ENCODE results near the gene CSMD2.
"Not testable (repeated sequence)": the region's sequence is repeated elsewhere in the genome, so short reads cannot be mapped to it uniquely, and the experiment has no call there.

CSMD2 gene

DNA sequence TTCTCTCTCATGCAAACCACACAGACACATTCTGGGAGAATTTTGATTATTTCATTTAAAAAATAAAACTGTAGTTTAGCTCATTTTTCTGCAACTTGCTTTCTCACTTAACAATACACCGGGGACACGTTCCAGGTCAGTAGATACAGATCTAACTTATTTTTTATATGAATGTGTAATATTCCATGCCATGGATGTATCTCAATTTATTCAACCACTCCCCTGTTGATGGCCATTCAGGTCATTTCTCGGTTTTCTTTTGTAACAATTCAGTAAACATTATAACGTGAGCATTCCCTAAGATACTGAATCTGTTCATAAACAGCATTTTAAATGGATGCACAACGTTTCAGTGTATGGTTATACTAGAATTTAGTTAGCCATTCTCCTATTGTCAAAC lies 64.7 kb downstream of the CSMD2 start:
- Histone ChIP-seq H2BK12ac (ENCODE audit: low read length in 2 of 2) (no peak overlapping the region), H3K27ac (ENCODE audit: low read length, poor library complexity, severe bottlenecking) (no peak overlapping the region), H3K36me3 (ENCODE audit: control insufficient read depth in 1 of 2, insufficient read depth in 2 of 2, low read depth in 1 of 2, low read length in 2 of 2) (no peaks in the 10 kb centered on the region), H3K23ac (ENCODE audit: low read length in 2 of 2) (no peak overlapping the region), H3K79me1 (replicated peaks; ENCODE audit: low read length, poor library complexity, severe bottlenecking) (no peaks in the 10 kb centered on the region), H2AK5ac (ENCODE audit: low read length, severe bottlenecking) (no peak overlapping the region), H3K4me3 (ENCODE audit: insufficient read depth in 1 of 2, low read depth in 1 of 2, low read length in 2 of 2) (no peak overlapping the region), H2BK120ac (ENCODE audit: low read depth, low read length) (no peak overlapping the region), H4K8ac (ENCODE audit: low read length) (no peak overlapping the region), H3K27me3 (ENCODE audit: control insufficient read depth in 1 of 2, insufficient read depth in 1 of 2, low read length in 2 of 2) (no peaks in the 10 kb centered on the region), H2BK15ac (ENCODE audit: low read depth, poor library complexity, severe bottlenecking) (no peak overlapping the region), H3K18ac (ENCODE audit: low read depth in 1 of 2, low read length in 2 of 2) (no peak overlapping the region), H4K91ac (ENCODE audit: low read length) (no peak overlapping the region), H3K4me2 (ENCODE audit: low read length, poor library complexity, severe bottlenecking) (no peak overlapping the region), H3K9ac (ENCODE audit: low read length) (no peak overlapping the region), H3K9me3 (ENCODE audit: control insufficient read depth, low read length) (no peaks in the 10 kb centered on the region), H3K4ac (ENCODE audit: low read depth in 1 of 2, low read length in 2 of 2) (no peak overlapping the region), H2BK5ac (ENCODE audit: low read depth, low read length, poor library complexity, severe bottlenecking) (no peak overlapping the region), H3K14ac (ENCODE audit: low read length in 2 of 2) (no peak overlapping the region), H2AFZ (ENCODE audit: low read depth, low read length) (no peak overlapping the region), H3K4me1 (ENCODE audit: control insufficient read depth, insufficient read depth, low read depth, low read length) (no peaks in the 10 kb centered on the region)
- no peak for DNase-seq
- 86% methylated on average over 1 of the region's 5 CpGs for WGBS

DNA sequence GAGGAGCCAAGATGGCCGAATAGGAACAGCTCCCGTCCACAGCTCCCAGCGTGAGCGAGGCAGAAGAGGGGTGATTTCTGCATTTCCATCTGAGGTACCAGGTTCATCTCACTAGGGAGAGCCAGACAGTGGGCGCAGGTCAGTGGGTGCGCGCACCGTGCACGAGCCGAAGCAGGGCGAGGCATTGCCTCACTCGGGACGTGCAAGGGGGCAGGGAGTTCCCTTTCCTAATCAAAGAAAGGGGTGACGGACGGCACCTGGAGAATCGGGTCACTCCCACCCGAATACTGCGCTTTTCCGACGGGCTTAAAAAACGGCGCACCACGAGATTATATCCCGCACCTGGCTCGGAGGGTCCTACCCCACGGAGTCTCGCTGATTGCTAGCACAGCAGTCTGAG lies 72.6 kb downstream of the CSMD2 start:
- not testable (repeated sequence) for H2BK15ac ChIP-seq (ENCODE audit: low read depth, poor library complexity, severe bottlenecking); H2BK12ac ChIP-seq (ENCODE audit: low read length in 2 of 2); H3K4me1 ChIP-seq (ENCODE audit: control insufficient read depth, insufficient read depth, low read depth, low read length); H3K36me3 ChIP-seq (ENCODE audit: control insufficient read depth in 1 of 2, insufficient read depth in 2 of 2, low read depth in 1 of 2, low read length in 2 of 2); H2AK5ac ChIP-seq (ENCODE audit: low read length, severe bottlenecking); H3K79me1 ChIP-seq (replicated peaks; ENCODE audit: low read length, poor library complexity, severe bottlenecking); H3K4me3 ChIP-seq (ENCODE audit: insufficient read depth in 1 of 2, low read depth in 1 of 2, low read length in 2 of 2); H3K27me3 ChIP-seq (ENCODE audit: control insufficient read depth in 1 of 2, insufficient read depth in 1 of 2, low read length in 2 of 2); H4K91ac ChIP-seq (ENCODE audit: low read length); H3K27ac ChIP-seq (ENCODE audit: low read length, poor library complexity, severe bottlenecking); H3K4me2 ChIP-seq (ENCODE audit: low read length, poor library complexity, severe bottlenecking); DNase-seq; H3K18ac ChIP-seq (ENCODE audit: low read depth in 1 of 2, low read length in 2 of 2); H3K4ac ChIP-seq (ENCODE audit: low read depth in 1 of 2, low read length in 2 of 2); H3K14ac ChIP-seq (ENCODE audit: low read length in 2 of 2); H3K9me3 ChIP-seq (ENCODE audit: control insufficient read depth, low read length); H2BK120ac ChIP-seq (ENCODE audit: low read depth, low read length); H3K23ac ChIP-seq (ENCODE audit: low read length in 2 of 2); H3K9ac ChIP-seq (ENCODE audit: low read length); H2AFZ ChIP-seq (ENCODE audit: low read depth, low read length); H4K8ac ChIP-seq (ENCODE audit: low read length); H2BK5ac ChIP-seq (ENCODE audit: low read depth, low read length, poor library complexity, severe bottlenecking)
- 91% methylated on average over 9 of the region's 27 CpGs for WGBS

GRCh38 chr1:34089731-34090130 lies 75.3 kb downstream of the CSMD2 start:
- Histone ChIP-seq H3K4ac (ENCODE audit: low read depth in 1 of 2, low read length in 2 of 2) (no peak overlapping the region), H2BK5ac (ENCODE audit: low read depth, low read length, poor library complexity, severe bottlenecking) (no peak overlapping the region), H2BK15ac (ENCODE audit: low read depth, poor library complexity, severe bottlenecking) (no peak overlapping the region), H3K18ac (ENCODE audit: low read depth in 1 of 2, low read length in 2 of 2) (no peak overlapping the region), H3K79me1 (replicated peaks; ENCODE audit: low read length, poor library complexity, severe bottlenecking) (no peaks in the 10 kb centered on the region), H3K14ac (ENCODE audit: low read length in 2 of 2) (no peak overlapping the region), H2AK5ac (ENCODE audit: low read length, severe bottlenecking) (no peak overlapping the region), H3K23ac (ENCODE audit: low read length in 2 of 2) (no peak overlapping the region), H2BK12ac (ENCODE audit: low read length in 2 of 2) (no peak overlapping the region), H3K9ac (ENCODE audit: low read length) (no peak overlapping the region), H4K8ac (ENCODE audit: low read length) (no peak overlapping the region), H3K36me3 (ENCODE audit: control insufficient read depth in 1 of 2, insufficient read depth in 2 of 2, low read depth in 1 of 2, low read length in 2 of 2) (peaks cover 0 to 9% of the 10 kb centered on the region in 2 experiments), H3K4me3 (ENCODE audit: insufficient read depth in 1 of 2, low read depth in 1 of 2, low read length in 2 of 2) (no peak overlapping the region), H3K4me1 (ENCODE audit: control insufficient read depth, insufficient read depth, low read depth, low read length) (no peaks in the 10 kb centered on the region), H2BK120ac (ENCODE audit: low read depth, low read length) (no peak overlapping the region), H2AFZ (ENCODE audit: low read depth, low read length) (no peak overlapping the region), H4K91ac (ENCODE audit: low read length) (no peak overlapping the region), H3K4me2 (ENCODE audit: low read length, poor library complexity, severe bottlenecking) (no peak overlapping the region), H3K9me3 (ENCODE audit: control insufficient read depth, low read length) (no peaks in the 10 kb centered on the region), H3K27ac (ENCODE audit: low read length, poor library complexity, severe bottlenecking) (no peak overlapping the region), H3K27me3 (ENCODE audit: control insufficient read depth in 1 of 2, insufficient read depth in 1 of 2, low read length in 2 of 2) (no peaks in the 10 kb centered on the region)
- 69% methylated on average over 6 of the region's 6 CpGs for WGBS
- no peak for DNase-seq

DNA sequence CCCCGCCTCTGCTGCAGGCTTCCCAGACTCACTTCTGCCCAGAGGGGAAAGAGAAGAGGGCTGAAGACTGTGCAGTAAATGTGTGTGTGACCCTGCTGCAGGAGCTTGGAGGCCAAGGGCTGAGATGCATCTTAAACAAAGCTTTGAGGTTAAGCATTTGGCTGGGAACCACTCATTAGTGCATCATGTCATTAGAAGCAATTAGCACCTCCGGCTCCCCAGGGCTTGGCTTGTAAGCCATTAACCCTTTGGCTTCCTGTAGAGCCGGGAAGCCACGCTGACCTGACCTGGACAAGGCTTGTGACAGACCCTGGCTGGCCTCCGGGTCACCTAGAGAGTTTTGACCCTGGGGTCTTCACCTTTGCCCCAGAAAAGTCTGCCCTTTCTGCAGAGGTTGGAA lies 77.0 kb downstream of the CSMD2 start:
- H2BK120ac ChIP-seq (ENCODE audit: low read depth, low read length), result no peak overlapping the region
- no peak overlapping the region for H3K4me3 ChIP-seq (ENCODE audit: insufficient read depth in 1 of 2, low read depth in 1 of 2, low read length in 2 of 2)
- no peak overlapping the region for H2BK5ac ChIP-seq (ENCODE audit: low read depth, low read length, poor library complexity, severe bottlenecking)
- no peak overlapping the region for H3K27ac ChIP-seq (ENCODE audit: low read length, poor library complexity, severe bottlenecking)
- no peak overlapping the region for H2AFZ ChIP-seq (ENCODE audit: low read depth, low read length)
- no peak overlapping the region for H3K14ac ChIP-seq (ENCODE audit: low read length in 2 of 2)
- 21% methylated on average over 5 of the region's 5 CpGs for WGBS
- H3K4ac ChIP-seq (ENCODE audit: low read depth in 1 of 2, low read length in 2 of 2), result no peak overlapping the region
- no peak overlapping the region for H2AK5ac ChIP-seq (ENCODE audit: low read length, severe bottlenecking)
- H3K4me1 ChIP-seq (ENCODE audit: control insufficient read depth, insufficient read depth, low read depth, low read length), result no peaks in the 10 kb centered on the region
- no peak for DNase-seq
- H2BK15ac ChIP-seq (ENCODE audit: low read depth, poor library complexity, severe bottlenecking), result no peak overlapping the region
- H4K8ac ChIP-seq (ENCODE audit: low read length), result no peak overlapping the region
- no peak overlapping the region for H2BK12ac ChIP-seq (ENCODE audit: low read length in 2 of 2)
- no peak overlapping the region for H3K9ac ChIP-seq (ENCODE audit: low read length)
- H3K79me1 ChIP-seq (replicated peaks; ENCODE audit: low read length, poor library complexity, severe bottlenecking), result no peaks in the 10 kb centered on the region
- no peak overlapping the region for H4K91ac ChIP-seq (ENCODE audit: low read length)
- H3K27me3 ChIP-seq (ENCODE audit: control insufficient read depth in 1 of 2, insufficient read depth in 1 of 2, low read length in 2 of 2), result no peaks in the 10 kb centered on the region
- H3K4me2 ChIP-seq (ENCODE audit: low read length, poor library complexity, severe bottlenecking), result no peak overlapping the region
- H3K18ac ChIP-seq (ENCODE audit: low read depth in 1 of 2, low read length in 2 of 2), result no peak overlapping the region
- no peak overlapping the region for H3K23ac ChIP-seq (ENCODE audit: low read length in 2 of 2)
- no peaks in the 10 kb centered on the region for H3K9me3 ChIP-seq (ENCODE audit: control insufficient read depth, low read length)
- H3K36me3 ChIP-seq (ENCODE audit: control insufficient read depth in 1 of 2, insufficient read depth in 2 of 2, low read depth in 1 of 2, low read length in 2 of 2), result peaks cover 0 to 9% of the 10 kb centered on the region in 2 experiments
